ENCODE measurements around the gene LTC4S.
A peak's percentile ranks its signal among the peaks of the same experiment; 100 is the strongest.
"Not testable (repeated sequence)": the region's sequence is repeated elsewhere in the genome, so short reads cannot be mapped to it uniquely, and the experiment has no call there.

Gene LTC4S

DNA sequence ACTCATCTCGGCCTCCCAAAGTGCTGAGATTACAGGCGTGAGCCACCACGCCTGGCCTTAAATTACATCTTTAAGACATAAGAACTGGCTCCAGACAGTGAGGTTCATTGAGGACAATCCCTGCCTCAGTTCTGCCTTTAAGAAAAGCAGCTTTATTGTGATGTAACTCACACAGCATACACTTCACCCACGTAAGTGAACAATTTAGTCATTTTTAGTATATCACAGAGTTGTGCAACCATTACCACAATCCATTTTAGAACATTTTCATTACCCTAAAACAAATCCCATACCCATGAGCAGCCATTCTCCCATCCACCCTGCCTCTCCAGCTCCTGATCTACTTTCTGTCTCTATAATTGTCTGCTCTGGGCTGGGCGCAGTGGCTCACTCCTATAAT is 24.0 kb upstream of the LTC4S start:
- no peak for DNase-seq

DNA sequence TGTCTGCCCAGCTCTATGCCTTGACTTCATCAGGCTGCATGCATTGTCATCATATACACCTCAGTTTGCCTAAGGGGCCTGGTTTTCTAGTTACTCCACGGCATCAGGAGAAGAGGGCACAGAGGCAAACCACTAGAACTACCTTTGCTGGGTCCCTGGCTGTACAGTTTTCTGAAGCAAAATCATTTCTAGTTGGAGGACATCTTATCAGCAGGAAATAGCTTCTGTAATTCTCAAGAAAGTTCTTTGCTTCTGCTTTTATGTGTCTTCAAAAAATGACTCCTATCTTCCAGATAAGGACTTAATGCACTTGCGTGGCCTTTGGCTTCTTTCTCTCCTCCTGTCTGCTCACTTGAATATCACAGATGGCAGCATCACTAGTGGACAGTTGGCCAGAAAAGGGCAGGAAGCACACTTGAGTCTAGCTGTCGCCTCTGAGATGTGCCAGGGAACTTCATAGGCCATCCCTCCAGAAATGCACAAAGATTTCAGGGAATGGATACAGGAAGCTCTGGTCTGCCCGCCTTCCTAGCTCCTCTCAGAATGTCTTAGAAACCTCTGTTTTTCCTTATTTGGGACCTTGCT is 22.4 kb upstream of the LTC4S start:
- no peak for DNase-seq

GRCh38 chr5:179772351-179772750 is 21.4 kb upstream of the LTC4S start:
- no peak for DNase-seq

- no peak for DNase-seq
These were observed 20.1 kb upstream of the LTC4S start for GRCh38 chr5:179773686-179774040.

DNA sequence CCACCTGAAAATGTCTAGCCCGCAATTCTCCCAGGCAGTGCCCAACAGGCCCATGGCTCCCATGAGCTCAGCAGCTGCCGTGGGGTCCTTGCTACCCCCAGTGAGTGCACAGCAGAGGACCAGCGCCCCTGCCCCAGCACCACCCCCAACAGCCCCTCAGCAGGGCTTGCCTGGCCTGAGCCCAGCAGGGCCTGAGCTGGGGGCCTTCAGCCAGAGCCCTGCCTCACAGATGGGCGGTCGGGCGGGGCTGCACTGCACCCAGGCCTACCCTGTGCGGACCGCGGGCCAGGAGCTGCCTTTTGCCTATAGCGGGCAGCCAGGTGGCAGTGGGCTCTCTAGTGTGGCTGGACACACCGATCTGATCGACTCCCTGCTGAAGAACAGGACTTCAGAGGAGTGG is 19.3 kb upstream of the LTC4S start:
- no peak for DNase-seq

- DNase-seq: no peak
These were observed 17.3 kb upstream of the LTC4S start for GRCh38 chr5:179776411-179776938.

- no peak for DNase-seq
These were observed 16.3 kb upstream of the LTC4S start for GRCh38 chr5:179777456-179777855.

- no peak for DNase-seq
These were observed 15.9 kb upstream of the LTC4S start for GRCh38 chr5:179777909-179778308.

DNA sequence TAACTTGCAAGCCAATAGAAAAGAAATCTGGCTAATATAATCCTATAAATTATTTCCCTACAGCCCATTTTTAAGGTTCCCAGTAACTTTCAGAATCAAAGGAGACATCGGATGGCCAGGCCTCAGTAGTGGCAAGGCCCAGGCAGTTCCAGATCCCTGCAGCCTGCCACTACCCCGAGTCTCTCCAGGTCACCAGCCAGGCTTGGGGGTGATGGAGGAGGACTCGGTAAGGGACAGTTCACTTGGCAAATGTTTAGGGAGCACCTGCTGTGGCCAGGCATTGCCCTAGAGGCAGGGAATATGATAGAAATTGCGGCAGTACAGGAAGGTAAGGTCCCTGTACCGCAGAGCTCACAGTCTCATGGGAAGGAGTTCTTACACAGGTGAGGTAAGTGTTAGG is 15.2 kb upstream of the LTC4S start:
- DNase-seq: no peak

DNA sequence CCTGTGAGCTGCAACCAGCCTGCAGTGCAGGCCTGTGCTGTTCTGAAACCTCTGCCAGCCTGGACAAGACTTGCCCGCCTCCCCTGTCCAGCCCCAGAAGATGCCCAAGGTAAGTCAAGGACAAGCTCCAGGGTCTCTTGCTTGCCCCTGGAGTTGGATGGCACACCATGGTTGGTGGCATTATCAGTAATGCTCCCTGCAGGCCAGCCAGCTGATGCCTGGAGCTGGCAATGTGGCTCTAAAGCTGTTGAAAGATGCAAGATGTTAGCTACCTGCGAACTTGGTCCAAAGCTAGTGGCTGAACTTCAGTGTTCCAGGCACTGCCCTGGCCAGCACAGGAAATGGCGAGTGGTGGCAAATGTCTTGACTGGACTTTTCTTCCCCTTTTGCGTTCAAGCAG is 14.0 kb upstream of the LTC4S start:
- no peak for DNase-seq

DNA sequence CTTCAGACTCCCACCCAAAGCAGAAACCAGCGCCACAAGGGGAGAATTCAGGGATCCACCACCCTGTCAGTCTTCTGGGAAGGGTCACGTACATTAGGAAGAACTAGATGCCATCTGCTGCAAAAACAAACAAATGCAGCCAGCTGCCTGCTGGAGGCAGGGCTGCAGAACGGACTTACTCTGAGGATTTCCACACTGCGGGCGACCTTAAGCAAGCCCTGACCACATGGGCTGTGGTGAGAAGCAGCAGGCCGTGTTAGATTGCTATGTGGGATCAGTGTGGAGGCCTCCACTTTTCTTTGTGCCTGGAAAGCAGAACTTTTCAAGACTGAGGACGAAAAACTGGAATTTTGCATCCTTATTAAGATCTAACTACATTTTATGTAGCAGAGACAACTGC is 13.4 kb upstream of the LTC4S start:
- DNase-seq: no peak

- no peak for DNase-seq
These were observed 11.9 kb upstream of the LTC4S start for GRCh38 chr5:179781846-179782245.

DNA sequence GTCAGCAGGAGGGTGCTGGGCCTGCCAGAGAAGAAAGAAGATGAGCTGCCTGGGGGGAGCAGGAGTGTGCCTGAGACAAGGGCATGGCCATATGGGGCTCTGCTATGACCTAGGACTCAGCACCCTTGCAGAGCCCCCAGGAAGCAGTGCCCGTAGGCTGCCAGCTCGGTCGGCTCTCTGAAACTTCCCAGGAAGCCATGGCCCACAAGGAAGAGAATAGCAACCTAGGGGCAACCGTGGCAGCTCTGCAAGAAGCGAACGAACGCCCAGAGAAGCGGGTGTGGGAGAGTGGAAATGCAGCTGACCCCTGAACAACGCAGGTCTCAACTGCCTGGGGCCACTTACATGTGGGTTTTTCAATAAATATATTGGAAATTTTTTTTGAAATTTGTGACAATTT is 10.7 kb upstream of the LTC4S start:
- DNase-seq: no peak

DNA sequence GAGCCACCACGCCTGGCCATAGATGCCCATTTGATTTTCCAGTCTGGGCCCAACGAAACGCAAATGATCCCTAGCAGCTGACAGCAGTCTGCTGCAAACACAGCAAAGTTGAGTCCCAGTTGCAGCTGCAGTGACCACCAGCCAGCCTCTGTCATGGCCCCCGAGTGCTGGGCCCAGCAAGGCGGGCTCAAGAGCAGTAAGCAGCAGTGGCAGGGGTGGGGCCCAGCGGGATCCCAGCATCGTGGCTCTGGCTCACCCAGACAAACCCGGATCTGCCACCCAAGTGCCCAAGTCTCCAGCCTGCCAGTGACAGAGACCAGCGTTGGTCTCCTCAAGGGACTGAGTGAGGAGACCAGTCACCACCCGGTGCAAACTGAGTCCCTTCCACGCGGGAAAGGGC is 6.9 kb upstream of the LTC4S start:
- DNase-seq: no peak

DNA sequence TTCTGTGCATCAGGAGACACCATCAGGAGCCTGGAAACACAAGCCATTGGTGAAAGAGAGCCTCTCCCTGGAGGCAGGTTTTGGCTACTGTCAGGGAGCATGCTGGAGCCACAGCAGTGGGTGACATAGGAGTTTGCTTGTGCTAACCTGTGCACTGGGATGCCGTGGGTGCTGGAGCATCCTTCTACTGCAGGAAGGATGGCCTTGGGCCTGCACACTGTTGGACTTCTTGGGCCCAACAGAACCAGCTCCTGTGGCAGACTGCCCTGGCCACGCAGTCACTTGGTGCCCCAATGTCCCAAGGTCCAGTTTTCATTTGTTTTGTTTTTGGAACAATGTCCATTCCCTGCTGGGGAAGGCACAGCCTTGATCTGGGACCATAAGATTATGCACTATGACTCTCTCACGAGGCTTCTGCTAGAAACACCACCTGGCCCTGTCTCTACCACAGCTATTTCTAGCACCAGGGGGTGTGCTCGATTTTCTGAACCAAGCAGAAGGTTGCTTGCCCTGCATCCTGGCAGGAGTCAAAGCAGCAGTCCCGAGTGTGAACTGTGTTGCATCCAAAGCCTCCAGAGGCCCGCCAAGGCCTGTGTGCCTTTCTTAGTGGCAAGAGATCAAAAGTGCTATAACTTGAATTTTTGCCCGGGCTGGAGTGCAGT is 5.5 kb upstream of the LTC4S start:
- DNase-seq: no peak

DNA sequence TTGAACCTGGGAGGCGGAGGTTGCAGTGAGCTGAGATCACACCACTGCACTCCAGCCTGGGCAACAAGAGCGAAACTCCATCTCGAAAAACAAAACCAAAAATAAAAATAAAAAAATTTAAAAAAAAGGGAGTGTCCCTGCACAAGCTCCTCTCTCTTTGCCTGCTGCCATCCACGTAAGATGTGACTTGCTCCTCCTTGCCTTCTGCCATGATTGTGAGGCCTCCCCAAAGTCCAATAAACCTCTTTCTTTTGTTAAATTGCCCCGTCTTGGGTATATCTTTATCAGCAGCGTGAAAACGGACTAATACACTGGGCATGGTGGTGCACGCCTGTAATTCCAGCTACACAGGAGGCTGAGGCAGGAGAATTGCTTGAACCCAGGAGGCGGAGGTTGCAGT is 4.5 kb upstream of the LTC4S start:
- not testable (repeated sequence) for DNase-seq

- no peak for DNase-seq
These were observed 1.7 kb upstream of the LTC4S start for GRCh38 chr5:179791881-179792611.

GRCh38 chr5:179792612-179793467 is 946 bp upstream of the LTC4S start:
- no peak for DNase-seq

DNA sequence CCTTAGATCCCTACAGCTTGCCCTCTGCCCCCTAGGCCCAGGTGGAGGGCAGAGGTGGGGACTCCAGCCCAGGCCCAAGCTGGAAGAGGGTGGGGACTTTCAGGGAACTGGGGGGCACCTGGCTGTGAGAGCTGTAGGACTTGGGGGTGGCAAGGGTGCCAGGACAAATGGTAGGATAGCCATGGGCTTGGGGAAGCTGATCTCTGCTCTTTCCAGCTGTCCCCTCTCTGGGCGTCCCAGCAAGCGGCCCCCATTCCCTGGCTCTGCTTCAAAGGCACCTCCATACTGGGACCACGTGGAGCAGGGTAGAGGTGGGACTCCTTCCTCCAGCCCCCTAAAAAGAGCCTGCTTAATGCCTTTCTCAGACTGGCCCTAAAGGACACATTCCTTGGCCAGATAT is 385 bp downstream of the LTC4S start:
- DNase-seq: no peak

DNA sequence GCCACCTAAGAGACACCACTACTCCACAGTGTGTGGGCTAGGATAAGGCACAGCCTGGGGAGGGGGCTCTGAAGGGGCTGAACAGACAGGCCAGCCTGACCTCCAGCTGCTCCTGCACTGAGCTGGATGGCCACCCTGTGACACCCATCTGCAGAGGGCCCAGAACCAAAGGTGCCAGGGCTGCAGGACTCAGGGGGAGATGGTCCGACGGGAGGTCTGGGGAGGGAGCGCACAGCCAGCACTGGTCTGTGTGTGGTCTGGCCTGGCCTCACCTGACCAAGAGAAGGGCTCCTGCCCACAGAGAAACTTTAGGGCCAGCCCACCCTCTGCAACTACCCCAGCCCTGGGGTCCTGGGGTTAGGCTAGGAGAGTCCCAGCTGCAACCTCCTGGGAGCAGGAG is 789 bp downstream of the LTC4S start:
- DNase-seq: no peak

DNA sequence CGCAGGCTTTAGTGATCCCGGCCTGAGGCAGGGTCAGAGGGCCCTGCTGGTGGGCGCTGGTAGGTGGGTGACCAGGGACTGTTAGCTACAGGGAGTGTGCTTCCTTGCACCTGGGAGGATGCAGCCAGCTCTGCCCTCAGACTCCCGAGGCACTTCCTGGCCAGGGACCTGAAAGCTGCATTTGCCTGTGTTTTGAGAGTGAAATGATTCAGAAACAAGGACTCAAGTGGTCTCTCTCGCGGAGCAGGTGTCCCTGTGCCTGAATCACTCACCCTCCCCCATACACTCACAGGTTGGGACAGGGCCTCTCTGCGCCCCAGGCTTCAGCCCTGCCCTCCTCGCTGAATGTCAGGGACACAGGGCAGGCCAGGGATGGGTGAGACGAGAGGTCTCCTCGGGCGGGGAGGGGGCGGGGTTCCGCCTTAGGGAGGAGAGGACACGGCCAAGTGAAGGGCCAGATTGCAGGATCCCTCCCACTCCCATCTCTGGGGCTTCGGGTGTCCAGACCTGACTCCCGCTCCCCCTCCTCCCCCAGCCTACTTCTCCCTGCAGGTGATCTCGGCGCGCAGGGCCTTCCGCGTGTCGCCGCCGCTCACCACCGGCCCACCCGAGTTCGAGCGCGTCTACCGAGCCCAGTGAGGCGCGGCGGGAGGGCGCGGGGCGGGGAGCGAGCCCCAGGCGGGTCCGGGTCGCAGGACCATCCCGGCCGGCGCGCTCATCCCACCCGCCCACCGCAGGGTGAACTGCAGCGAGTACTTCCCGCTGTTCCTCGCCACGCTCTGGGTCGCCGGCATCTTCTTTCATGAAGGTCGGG is 1.5 kb downstream of the LTC4S start:
- peak; percentile 47 for DNase-seq
